ENCODE measurements around the gene NDUFAF8.

NDUFAF8 gene

GRCh38 chr17:81252987-81253329 lies 13.8 kb downstream of the NDUFAF8 start:
- TF ChIP-seq CTCF (IDR thresholded peaks at IDR 0.05; ENCODE audit: low read depth, low read length, poor library complexity, severe bottlenecking) (no peak), EZH2phosphoT487 (IDR thresholded peaks at IDR 0.05; ENCODE audit: borderline replicate concordance, low read length) (no peak)
- Histone ChIP-seq H3K9me3 (ENCODE audit: control insufficient read depth, insufficient read depth, low read length) (peaks cover 6% of the 10 kb centered on the region), H3F3A (ENCODE audit: control insufficient read depth, insufficient read depth) (peaks cover 7% of the 10 kb centered on the region), H3K36me3 (ENCODE audit: control insufficient read depth, low read length) (peaks cover 31% of the 10 kb centered on the region), H4K20me1 (ENCODE audit: control insufficient read depth, insufficient read depth, low read depth, low read length) (0 out of 2 replicates have a peak, but pooled peaks cover 4% of the 10 kb centered on the region), H3K4me3 (ENCODE audit: low read length) (peak overlapping the region; percentile 49), H3K4me1 (ENCODE audit: control insufficient read depth, low read length) (peaks cover 39% of the 10 kb centered on the region), H3K27ac (ENCODE audit: low read depth, low read length) (peak overlapping the region; percentile 83), H3K79me2 (ENCODE audit: control insufficient read depth, low read length) (peaks cover 3% of the 10 kb centered on the region; the same call in 1 of the 2 replicates), H3K27me3 (ENCODE audit: control insufficient read depth, low read length) (no peaks in the 10 kb centered on the region), H3K9me2 (replicated peaks; ENCODE audit: control insufficient read depth, low read length) (no peaks in the 10 kb centered on the region), H3K4me2 (ENCODE audit: low read length) (peak overlapping the region; percentile 81)

- Histone ChIP-seq H3F3A (ENCODE audit: control insufficient read depth, insufficient read depth) (peaks cover 7% of the 10 kb centered on the region), H3K4me2 (ENCODE audit: low read length) (peak overlapping the region; percentile 81), H3K4me1 (ENCODE audit: control insufficient read depth, low read length) (peaks cover 39% of the 10 kb centered on the region), H3K27ac (ENCODE audit: low read depth, low read length) (peak overlapping the region; percentile 83; the same call in 1 of the 2 replicates), H3K79me2 (ENCODE audit: control insufficient read depth, low read length) (peaks cover 3% of the 10 kb centered on the region; the same call in 1 of the 2 replicates), H3K27me3 (ENCODE audit: control insufficient read depth, low read length) (no peaks in the 10 kb centered on the region), H3K9me3 (ENCODE audit: control insufficient read depth, insufficient read depth, low read length) (peaks cover 6% of the 10 kb centered on the region), H3K36me3 (ENCODE audit: control insufficient read depth, low read length) (peaks cover 31% of the 10 kb centered on the region), H3K9me2 (replicated peaks; ENCODE audit: control insufficient read depth, low read length) (no peaks in the 10 kb centered on the region), H3K4me3 (ENCODE audit: low read length) (no peak overlapping the region; the same call in 1 of the 2 replicates), H4K20me1 (ENCODE audit: control insufficient read depth, insufficient read depth, low read depth, low read length) (0 out of 2 replicates have a peak, but pooled peaks cover 4% of the 10 kb centered on the region)
- TF ChIP-seq EZH2phosphoT487 (IDR thresholded peaks at IDR 0.05; ENCODE audit: borderline replicate concordance, low read length) (no peak), CTCF (IDR thresholded peaks at IDR 0.05; ENCODE audit: low read depth, low read length, poor library complexity, severe bottlenecking) (peak; percentile 89)
Observed at GRCh38 chr17:81253358-81254131, 14.4 kb downstream of the NDUFAF8 start.

DNA sequence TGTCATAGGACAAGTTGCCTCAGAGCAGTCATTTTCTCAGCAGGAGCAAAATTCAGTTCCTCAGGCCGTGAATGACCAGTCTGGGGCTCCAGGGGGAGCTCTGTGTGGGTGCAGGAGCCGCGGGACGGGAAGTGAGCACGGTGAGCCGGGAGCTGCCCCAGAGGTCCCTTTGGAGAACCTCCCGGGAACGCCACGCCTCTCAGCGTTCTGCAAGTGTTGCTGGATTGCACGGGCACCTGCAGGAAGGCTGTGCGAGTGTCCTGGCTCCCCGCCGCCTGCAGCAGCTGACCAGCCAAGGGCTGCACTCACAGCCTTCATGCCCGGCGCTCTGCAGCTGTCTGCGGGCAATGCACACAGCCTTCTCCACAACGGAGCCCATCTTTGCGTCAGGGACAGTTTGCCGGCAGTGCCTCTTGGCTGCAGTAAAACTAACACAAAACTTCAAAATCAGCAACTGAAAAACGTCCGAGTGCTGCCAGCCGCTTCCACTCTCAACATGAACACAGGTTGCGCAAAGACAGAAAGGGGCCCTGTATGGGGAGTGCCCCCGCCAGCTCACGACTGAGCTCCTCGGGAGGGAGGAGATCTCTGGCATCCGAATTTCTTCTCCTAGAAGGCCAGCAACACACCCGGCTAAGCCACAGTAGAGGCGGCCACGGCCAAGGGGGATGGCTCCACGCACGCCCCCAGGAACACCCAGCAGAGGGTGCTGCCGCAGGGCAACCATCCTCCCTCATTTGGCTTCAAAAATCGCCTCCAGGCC lies 16.0 kb downstream of the NDUFAF8 start:
- Histone ChIP-seq H3K36me3 (ENCODE audit: control insufficient read depth, low read length) (peaks cover 34% of the 10 kb centered on the region), H3K27ac (ENCODE audit: low read depth, low read length) (no peak overlapping the region)

More for the DNA sequence above, 16.0 kb downstream of the NDUFAF8 start:
- H4K20me1 ChIP-seq (ENCODE audit: control insufficient read depth, insufficient read depth, low read depth, low read length), result 0 out of 2 replicates have a peak, but pooled peaks cover 4% of the 10 kb centered on the region
- H3K4me3 ChIP-seq (ENCODE audit: low read length), result no peak overlapping the region
- peaks cover 41% of the 10 kb centered on the region for H3K4me1 ChIP-seq (ENCODE audit: control insufficient read depth, low read length)
- H3K9me2 ChIP-seq (replicated peaks; ENCODE audit: control insufficient read depth, low read length), result no peaks in the 10 kb centered on the region
- no peak for TF ChIP-seq CTCF (IDR thresholded peaks at IDR 0.05; ENCODE audit: low read depth, low read length, poor library complexity, severe bottlenecking)
- TF ChIP-seq EZH2phosphoT487 (IDR thresholded peaks at IDR 0.05; ENCODE audit: borderline replicate concordance, low read length), result no peak
- H3K9me3 ChIP-seq (ENCODE audit: control insufficient read depth, insufficient read depth, low read length), result no peaks in the 10 kb centered on the region
- H3K27me3 ChIP-seq (ENCODE audit: control insufficient read depth, low read length), result no peaks in the 10 kb centered on the region
- peaks cover 7% of the 10 kb centered on the region for H3F3A ChIP-seq (ENCODE audit: control insufficient read depth, insufficient read depth)
- H3K79me2 ChIP-seq (ENCODE audit: control insufficient read depth, low read length), result peaks cover 3% of the 10 kb centered on the region; the same call in 1 of the 2 replicates
- H3K4me2 ChIP-seq (ENCODE audit: low read length), result no peak overlapping the region

All from DOHH2 (cell line).